Pancreas (tissue), 10 donors: ENCODE results near the gene PTPRF. TPM values are rescaled to one million over a fixed set of nuclear protein-coding genes. Genes with fewer than 3 reads are reported as not detected.

Experiments
- ATAC-seq, 4 donors: fragments of 200-7000 bp; cut with Tn5 transposase; one replicate each; pipeline versions ENCODE4 v1.8.0 to v1.9.1; 2020; ENCODE audit warnings: mild to moderate bottlenecking in 4 of 4, moderate library complexity in 4 of 4
- DNase-seq, 6 donors: peaks; one replicate each; pipeline ENCODE4 v3.0.0-alpha.2; 2020
- FAIRE-seq: peaks from 2 replicates; lab custom pipeline; 2012; peaks lifted over from hg19 to GRCh38; lab: Jason Lieb, UNC
- H3K27ac ChIP-seq, 4 donors: fragments of 200-600 bp; sonication (generic); 1 replicate in 3 of 4; 2 replicates in 1 of 4; pipeline versions ENCODE4 v1.5.0 to v1.8.0; 2020
- H3K27me3 ChIP-seq, 4 donors: fragments of 200-600 bp; one replicate each; pipeline ENCODE4 v1.8.0; 2021
- H3K36me3 ChIP-seq, 3 donors: fragments of 200-600 bp; sonication (generic) in 1 of 3; one replicate each; pipeline versions ENCODE4 v1.5.0 to v1.8.0; 2020 to 2021
- H3K4me1 ChIP-seq, 3 donors: fragments of 200-600 bp; one replicate each; pipeline ENCODE4 v1.8.0; 2021
- H3K4me3 ChIP-seq, 4 donors: fragments of 200-600 bp; sonication (generic) in 2 of 4; one replicate each; pipeline versions ENCODE4 v1.5.0 to v1.8.0; 2020 to 2021
- H3K9me3 ChIP-seq, 4 donors: fragments of 200-600 bp; one replicate each; pipeline ENCODE4 v1.8.0; 2021
- WGBS, 2 donors: extraction: QIAGEN DNeasy Blood & Tissue Kit; methylation state at CpG; one replicate each; pipeline ENCODE4 v1.1.7; 2013; 5-methylcytosine and 5-hydroxymethylcytosine counted together
- intact Hi-C, 3 donors: fragments of 100-400 bp; cut with DNase I; formaldehyde crosslinking; loops; one replicate each; pipeline versions ENCODE4 v1.11.1 to v1.14.2; 2022
- polyA plus RNA-seq, 2 donors: library from polyadenylated mRNA; stranded (reverse); fragments of 200-250 nt; gene quantifications; one replicate each; pipeline ENCODE4 v1.2.3, GENCODE V29; 2013
- total RNA-seq, 6 donors: library from RNA; stranded (reverse); fragmentation: NEBNext Ultra II Directional in 4 of 6; extraction: Animal tissue kit (Norgen Biotek cat#: 25700) in 4 of 6; gene quantifications; one replicate each; pipeline versions ENCODE4 v1.2.1 to v1.2.4, GENCODE V29; 2021 to 2023
- TF ChIP-seq, protein P1 (sequence below), 4 donors: fragments of 200-600 bp; sonication (generic) in 3 of 4; IDR thresholded peaks; one replicate each; pipeline versions ENCODE4 v1.5.0 to v1.8.0; 2021; ENCODE audit warnings: antibody characterized with exemption in 4 of 4
- donor health status: healthy with polysubstance abuse.
- donor health status: DM: no; HTN: no; CAD: no; lungs with moderate emphysema.
- donor health status: DM: no; HTN: no; CAD: no.
- donor health status: control.
- donor health status: control.
- donor health status: Bipolar disorder and iron deficiency.
- donor health status: DM: yes; HTN: yes; CAD: no.
- donor health status: DM: no; HTN: no; CAD: no.
- donor health status: DM: no; HTN: no; CAD: no.
- donor health status: DM: yes; HTN: yes; CAD: no.

Gene PTPRF
- total and polyA plus RNA-seq, 8 donors: 42.9 to 210 (median 129) TPM

DNA sequence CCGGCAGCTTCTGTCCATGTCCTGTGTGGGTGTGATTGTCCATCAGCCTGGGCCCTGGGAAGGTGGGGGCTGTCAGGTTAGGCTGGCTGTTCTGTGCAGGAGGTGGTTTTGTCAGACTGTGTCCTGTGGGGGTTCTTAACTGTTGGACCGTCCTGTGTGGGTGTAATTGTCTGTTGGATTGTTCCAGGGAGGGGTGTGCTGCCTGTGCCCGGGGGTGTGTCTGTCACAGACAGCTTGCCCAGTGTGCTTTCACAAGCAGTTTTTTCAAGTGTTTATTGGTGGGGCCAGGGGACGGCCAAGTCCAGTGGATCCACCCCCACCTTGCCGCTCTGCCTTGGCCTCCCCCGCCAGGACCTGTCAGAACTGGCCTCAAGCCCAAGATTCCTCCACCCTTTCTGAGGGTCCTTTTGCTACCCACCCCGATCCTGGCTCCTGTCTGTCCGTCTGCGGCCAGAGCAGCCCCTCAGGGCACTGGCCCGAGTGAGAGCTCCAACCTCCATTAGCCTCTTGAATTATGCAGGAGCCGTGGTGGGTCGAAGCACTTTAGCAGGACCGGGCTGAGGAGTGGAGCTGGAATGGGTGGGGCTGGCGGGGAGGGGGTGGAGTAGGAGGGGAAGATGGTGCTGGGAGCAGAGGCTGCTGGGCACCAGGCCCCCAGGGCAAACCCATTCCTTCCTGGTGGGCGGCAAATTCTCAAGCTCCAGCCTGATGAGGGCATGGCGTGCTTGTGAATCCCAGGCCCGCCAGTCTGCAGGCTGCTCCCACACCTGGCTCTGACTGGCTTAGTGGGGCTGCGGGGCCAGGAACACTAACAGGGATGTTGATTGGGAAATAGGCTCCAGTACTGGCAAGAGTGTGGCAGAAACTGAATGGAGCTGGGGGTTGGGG is 47.2 kb downstream of the PTPRF start:
- no peaks in the 10 kb centered on the region for H3K9me3 ChIP-seq
- no peak for ATAC-seq
- TF ChIP-seq, protein P1, sequence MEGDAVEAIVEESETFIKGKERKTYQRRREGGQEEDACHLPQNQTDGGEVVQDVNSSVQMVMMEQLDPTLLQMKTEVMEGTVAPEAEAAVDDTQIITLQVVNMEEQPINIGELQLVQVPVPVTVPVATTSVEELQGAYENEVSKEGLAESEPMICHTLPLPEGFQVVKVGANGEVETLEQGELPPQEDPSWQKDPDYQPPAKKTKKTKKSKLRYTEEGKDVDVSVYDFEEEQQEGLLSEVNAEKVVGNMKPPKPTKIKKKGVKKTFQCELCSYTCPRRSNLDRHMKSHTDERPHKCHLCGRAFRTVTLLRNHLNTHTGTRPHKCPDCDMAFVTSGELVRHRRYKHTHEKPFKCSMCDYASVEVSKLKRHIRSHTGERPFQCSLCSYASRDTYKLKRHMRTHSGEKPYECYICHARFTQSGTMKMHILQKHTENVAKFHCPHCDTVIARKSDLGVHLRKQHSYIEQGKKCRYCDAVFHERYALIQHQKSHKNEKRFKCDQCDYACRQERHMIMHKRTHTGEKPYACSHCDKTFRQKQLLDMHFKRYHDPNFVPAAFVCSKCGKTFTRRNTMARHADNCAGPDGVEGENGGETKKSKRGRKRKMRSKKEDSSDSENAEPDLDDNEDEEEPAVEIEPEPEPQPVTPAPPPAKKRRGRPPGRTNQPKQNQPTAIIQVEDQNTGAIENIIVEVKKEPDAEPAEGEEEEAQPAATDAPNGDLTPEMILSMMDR (IDR thresholded peaks at IDR 0.05): no peak
- no peak overlapping the region for H3K4me3 ChIP-seq
- FAIRE-seq: no peak
- no peak overlapping the region for H3K27ac ChIP-seq
- 92% methylated on average over 18 of the region's 18 CpGs for WGBS, 2 donors
- no peaks in the 10 kb centered on the region for H3K4me1 ChIP-seq
- DNase-seq: no peak
- intact Hi-C loops: no loop called here
- peaks cover 0 to 26% (median 0%) of the 10 kb centered on the region in 3 donors for H3K36me3 ChIP-seq
- H3K27me3 ChIP-seq: no peaks in the 10 kb centered on the region

DNA sequence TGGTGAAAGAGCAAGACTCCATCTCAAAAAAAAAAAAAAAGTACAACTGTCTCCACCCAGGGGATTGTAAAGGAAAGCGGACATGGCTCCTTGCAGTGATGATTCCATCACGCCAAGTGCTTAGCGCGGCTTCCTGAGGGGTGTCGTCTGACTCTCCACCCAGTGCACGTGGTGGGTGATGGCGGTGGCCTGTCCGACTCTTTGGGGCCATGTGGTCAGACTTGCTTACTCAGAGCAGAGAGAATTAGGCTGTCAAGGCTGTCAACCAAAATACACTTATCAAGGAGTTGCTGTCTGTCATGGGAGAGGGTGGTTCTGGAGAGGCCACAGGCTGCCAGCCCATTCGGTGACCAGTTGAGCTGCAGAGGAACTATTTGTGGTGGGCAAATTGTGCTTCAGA is 49.4 kb downstream of the PTPRF start:
- Histone ChIP-seq H3K4me1 (no peaks in the 10 kb centered on the region), H3K4me3 (no peak overlapping the region), H3K36me3 (peaks cover 0 to 26% (median 0%) of the 10 kb centered on the region in 3 donors), H3K27me3 (no peaks in the 10 kb centered on the region), H3K9me3 (no peaks in the 10 kb centered on the region), H3K27ac (no peak overlapping the region)
- FAIRE-seq: no peak
- intact Hi-C loops: no loop called here
- TF ChIP-seq, protein P1 (IDR thresholded peaks at IDR 0.05): no peak
- no peak for DNase-seq
- no peak for ATAC-seq
- WGBS, 2 donors: 94 to 96% methylated on average over 9 of the region's 9 CpGs

DNA sequence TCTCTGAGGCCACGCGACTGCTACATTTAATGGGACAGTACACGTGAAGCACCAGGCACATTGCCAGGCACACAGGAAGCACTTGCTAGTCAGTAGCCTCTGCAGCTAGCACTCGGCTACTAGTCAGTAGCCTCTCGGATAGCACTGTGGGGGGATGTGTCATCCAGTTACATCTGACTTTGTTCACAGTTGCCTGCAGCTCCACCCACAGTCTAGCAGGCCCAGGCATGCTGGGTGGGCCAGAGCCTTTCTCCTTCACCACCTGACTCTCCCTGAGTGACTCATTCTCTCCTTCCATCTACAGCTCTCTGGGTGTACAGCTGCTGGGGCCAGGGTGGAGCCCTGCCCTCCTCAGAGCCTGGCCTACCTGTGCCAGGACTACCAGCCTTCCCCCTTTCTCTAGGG is 51.5 kb downstream of the PTPRF start:
- Histone ChIP-seq H3K4me1 (no peaks in the 10 kb centered on the region), H3K9me3 (no peaks in the 10 kb centered on the region), H3K36me3 (peaks cover 0 to 26% (median 0%) of the 10 kb centered on the region in 3 donors), H3K4me3 (no peak overlapping the region), H3K27me3 (no peaks in the 10 kb centered on the region), H3K27ac (no peak overlapping the region)
- WGBS, 2 donors: 84 to 86% methylated on average over 5 of the region's 5 CpGs
- ATAC-seq: peak in 3 of 4 donors; percentile 63 to 82 (median 73)
- TF ChIP-seq, protein P1 (IDR thresholded peaks at IDR 0.05): no peak
- intact Hi-C loops: no loop called here
- no peak for FAIRE-seq
- no peak for DNase-seq

DNA sequence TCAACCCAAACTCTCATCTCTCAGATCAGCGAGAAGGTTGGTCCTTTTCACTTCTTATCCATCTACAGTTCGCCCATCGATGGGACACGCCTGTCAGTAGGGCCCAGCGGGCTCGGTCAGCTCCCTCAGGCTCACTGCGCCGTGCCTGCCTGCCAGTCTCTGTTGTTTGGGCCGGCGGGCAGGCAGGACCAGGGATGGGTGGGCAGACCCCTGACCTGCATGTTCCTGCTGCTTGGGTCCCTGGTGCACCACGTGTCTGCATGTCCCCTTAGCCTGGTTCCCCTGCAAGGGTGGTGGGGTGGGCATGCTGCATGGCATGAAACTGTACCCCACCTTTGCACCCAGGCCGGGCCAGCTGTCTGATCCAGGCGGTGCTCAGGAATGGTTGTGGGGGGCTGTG is 52.4 kb downstream of the PTPRF start:
- no peak for ATAC-seq
- Histone ChIP-seq H3K27ac (no peak overlapping the region), H3K36me3 (peaks cover 0 to 26% (median 0%) of the 10 kb centered on the region in 3 donors), H3K4me3 (no peak overlapping the region), H3K4me1 (no peaks in the 10 kb centered on the region), H3K27me3 (no peaks in the 10 kb centered on the region), H3K9me3 (no peaks in the 10 kb centered on the region)
- FAIRE-seq: no peak
- TF ChIP-seq, protein P1 (IDR thresholded peaks at IDR 0.05): no peak
- no peak for DNase-seq
- 93 to 96% methylated on average over 13 of the region's 13 CpGs for WGBS, 2 donors
- intact Hi-C loops: no loop called here

DNA sequence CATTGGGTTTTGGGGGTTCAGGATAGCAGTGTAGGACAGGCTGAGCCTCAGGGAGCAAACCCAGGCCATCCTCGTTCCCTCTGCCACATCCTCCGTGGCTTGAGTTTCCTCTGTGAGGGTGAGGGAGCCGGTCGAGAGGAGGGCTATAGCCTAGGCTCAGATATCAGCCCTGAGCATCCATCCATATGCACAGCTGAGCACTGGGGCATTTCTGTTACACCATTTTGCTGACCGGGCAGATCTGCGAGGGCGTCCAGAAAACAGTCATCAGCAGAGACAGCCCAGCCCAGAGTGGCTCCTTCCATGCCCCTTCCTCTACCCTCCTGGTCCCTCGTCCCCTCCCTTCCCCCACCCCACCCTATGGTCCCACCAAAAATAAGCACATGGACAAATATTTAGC is 53.5 kb downstream of the PTPRF start:
- ATAC-seq: peak in 1 of 4 donors; percentile 12
- DNase-seq: no peak
- no peak overlapping the region for H3K27ac ChIP-seq
- no peaks in the 10 kb centered on the region for H3K27me3 ChIP-seq
- intact Hi-C loops: no loop called here
- no peak overlapping the region for H3K4me3 ChIP-seq
- no peaks in the 10 kb centered on the region for H3K9me3 ChIP-seq
- no peaks in the 10 kb centered on the region for H3K4me1 ChIP-seq
- peaks cover 0 to 23% (median 0%) of the 10 kb centered on the region in 3 donors for H3K36me3 ChIP-seq
- TF ChIP-seq, protein P1 (IDR thresholded peaks at IDR 0.05): no peak
- WGBS, 2 donors: 71 to 72% methylated on average over 8 of the region's 8 CpGs
- no peak for FAIRE-seq
